Ureter (tissue), 1 donor: Measurements from ENCODE around the gene ZNF585A. TPM values are rescaled to one million over a fixed set of nuclear protein-coding genes. Genes with fewer than 3 reads are reported as not detected.
"Not testable (repeated sequence)": the region's sequence is repeated elsewhere in the genome, so short reads cannot be mapped to it uniquely, and the experiment has no call there.

ENCODE experiments used
- DNase-seq: peaks from one replicate; pipeline ENCODE4 v3.0.0-alpha.2; 2020; ENCODE audit warnings: low spot score
- total RNA-seq: library from RNA; stranded (reverse); gene quantifications from one replicate; pipeline ENCODE4 v1.2.4, GENCODE V29; 2023
- donor health status: DM: yes; HTN: yes; CAD: no.

ZNF585A gene
- 12.4 TPM for total RNA-seq

DNA sequence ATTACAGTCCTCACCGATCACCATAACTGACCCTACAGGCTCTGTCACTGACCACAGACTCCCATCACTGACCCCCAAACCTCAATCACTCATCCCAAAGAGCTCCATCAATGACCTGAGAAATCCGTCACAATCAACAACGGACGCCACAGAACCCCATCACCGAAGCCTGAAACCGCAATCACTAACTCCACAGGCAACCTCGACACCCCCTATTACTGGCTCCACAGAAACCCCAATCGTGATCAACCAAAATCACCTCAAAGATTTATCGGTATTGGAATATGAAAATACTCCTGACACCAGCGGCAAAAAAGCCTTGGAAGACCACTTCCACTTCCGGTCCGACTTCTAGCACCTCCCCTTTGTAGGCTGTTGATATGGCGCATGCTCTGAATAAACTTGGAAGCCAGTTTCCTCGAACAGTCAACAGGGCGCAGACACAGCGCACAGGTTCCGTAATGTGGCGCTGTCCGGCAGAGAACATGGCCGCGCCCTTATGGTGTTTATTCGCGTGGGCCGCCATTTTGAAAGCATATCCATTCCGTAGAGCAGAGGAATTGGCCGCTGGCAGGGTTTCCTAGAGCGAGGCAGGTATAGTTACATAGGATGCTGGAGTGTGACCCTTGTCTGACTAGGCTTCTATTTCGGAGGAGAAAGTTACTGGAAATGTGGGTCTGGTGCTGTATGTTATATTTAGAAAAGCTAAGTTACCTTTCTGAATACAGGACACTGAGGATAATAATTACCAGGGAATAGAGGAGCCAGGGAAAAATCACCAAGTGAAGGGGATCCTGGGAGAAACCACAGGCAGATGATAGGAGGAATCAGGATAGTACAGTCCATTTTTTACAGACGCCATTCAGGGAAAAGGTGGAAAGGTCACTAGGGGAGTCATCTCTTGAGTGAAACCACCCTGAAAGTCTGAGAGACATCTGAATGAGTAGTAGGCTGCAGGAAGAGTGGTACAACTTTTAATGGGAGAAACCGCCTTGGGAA, at the start of gene ZNF585A:
ZNF585A (minus strand) TSS at position 328 of the 999 bp plus-strand sequence. CDS start 2,785 bp downstream, outside the sequence.
- peak; percentile 93 for DNase-seq

DNA sequence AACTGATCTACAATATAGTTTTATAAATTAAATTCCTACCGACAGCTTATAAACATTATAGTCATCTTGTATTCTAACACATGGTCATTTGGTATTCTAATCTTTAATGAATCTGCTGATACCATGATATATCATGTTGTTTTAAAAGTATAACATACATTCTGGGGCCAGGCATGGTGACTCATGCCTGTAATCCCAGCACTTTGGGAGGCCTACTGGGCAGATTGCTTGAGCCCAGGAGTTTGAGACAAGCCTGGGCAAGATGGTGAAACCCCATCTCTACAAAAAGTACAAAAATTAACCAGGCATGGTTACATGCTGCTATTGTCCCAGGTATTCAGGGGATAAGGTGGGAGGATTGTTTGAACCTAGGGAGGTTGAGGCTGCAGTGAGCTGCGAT, 48.6 kb upstream of the ZNF585A start:
- no peak for DNase-seq

DNA sequence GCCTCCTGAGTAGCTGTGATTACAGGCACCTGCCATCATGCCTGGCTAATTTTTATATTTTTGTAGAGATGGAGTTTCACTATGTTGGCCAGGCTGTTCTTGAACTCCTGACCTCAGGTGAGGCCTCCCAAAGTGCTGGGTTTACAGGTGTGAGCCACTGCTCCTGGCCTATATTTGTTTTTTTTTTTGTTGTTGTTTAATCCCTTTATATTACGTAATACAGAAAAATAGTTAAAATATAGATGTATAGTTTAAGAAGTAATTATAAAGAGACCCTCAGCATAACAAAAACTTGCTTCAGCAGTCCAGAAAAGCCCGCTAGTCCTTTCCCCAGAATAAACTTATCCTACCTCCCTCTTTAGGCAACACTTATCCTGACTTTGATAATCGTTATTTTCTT, 47.9 kb upstream of the ZNF585A start:
- DNase-seq: no peak

DNA sequence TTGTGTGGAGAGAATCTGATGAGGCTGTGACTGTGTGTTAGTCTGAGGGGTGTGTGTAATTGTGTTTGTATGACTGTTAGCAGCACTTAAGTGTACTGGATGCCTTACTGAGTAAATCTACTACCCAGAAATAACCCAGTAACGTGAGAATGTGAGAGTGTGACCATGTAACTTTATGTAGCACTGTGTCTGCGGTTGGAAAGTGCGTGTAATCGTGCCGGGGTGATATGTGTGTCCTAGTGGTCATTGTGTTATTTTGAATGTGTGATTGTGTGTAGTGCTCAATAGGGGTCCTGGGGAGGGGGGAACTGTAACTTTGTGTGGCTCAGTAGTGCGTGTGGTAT, 46.1 kb upstream of the ZNF585A start:
- DNase-seq: no peak

DNA sequence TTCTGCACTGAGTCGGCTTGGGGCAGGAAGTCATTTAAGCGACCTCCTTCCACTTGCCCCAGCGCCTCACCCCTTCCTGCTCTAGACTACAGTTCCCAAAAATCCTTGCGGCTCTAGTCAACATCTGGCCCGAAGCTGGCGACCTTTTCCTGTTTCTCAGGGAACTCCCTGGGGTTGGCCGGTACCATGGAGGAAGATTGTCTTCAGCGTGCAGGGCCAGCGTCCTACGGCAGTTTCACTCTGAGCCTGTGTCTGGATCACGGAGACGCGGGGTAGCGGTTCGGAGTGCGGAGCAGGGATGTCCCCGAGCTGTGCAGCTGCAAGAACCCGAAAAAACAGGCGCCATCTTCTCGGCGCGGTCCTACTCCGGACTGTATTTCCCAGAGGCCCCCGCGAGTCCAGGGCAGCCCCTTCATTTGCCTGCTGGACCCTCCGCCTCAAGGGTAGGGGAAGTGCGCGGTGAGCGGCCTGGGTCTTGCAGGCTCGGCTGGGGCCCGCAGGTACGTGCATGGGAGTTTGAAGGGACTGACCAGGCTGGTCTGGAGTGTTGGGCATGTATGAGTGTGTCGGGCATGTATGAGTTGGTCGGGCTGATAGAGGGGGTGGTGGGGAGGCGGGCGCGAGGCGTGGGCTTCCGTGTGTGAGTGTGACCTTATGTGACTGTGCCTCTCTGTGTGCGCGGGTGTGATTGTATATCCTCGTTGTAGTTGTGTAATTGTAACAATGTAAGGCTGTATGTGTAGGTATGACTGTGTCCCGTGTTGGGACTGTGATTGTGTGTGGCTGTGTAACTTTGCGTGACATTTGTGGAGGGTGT, 45.5 kb upstream of the ZNF585A start, which contains the start of gene ZNF383:
ZNF383 (plus strand) TSS at position 440 of the 817 bp plus-strand sequence. CDS start 12,240 bp downstream, outside the sequence.
- peak; percentile 86 for DNase-seq

DNA sequence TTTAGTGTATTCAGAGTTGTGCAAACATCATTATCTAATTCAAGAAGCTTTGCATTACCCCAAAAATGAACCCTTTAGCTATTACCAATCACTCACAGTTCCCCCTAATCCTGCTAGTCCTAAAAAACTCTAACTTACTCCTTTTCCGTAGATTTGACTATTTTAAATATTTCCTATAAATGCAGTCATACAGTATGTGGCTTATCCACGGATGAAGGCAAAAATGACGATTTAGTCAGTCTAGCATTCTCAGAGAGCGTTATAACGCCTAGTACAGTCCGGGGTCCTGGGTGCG, 44.9 kb upstream of the ZNF585A start:
- DNase-seq: no peak

DNA sequence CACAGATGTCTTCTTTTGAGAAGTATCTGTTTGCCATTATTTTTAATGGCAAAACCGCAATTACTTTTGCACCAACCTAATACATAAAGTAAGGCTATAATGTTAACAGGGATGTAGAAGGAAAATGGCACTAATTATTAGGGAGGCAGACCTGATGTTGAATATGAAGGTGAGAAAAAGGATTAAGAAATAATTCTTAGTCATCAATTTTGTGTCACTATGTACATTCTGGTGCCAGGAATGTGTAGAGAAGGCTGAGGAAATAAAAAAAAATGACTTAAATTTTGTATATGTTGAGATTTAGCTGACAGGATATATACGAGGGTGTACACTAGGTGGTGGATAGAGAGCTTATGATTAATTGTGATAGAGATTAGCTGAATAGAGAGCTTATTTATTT, 25.3 kb upstream of the ZNF585A start:
- DNase-seq: no peak

DNA sequence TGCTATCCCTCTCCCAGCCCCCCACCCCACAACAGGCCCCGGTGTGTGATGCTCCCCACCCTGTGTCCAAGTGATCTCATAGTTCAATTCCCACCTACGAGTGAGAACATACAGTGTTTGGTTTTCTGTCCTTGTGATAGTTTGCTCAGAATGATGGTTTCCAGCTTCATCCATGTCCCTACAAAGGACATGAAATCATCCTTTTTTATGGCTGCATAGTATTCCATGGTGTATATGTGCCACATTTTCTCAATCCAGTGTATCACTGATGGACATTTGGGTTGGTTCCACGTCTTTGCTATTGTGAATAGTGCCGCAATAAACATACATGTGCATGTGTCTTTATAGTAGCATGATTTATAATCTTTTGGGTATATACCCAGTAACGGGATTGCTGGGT, 24.6 kb upstream of the ZNF585A start:
- not testable (repeated sequence) for DNase-seq

DNA sequence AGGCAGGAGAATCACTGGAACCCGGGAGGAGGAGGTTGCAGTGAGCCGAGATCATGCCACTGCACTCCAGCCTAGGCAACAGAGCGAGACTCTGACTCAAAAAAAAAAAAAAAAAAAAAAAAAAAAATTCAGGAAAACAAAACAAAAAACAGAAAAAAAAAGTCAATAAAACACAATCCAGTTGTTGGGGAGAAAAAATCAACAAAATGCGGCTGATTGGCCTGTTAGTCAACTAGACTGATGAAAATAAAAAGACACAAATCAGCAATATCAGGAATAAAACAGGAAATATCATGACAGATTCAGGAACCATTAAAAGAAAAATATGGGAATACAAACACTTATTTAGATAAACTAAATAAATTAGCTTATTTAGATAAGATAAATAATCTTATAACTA, 22.8 kb upstream of the ZNF585A start:
- DNase-seq: not testable (repeated sequence)

- DNase-seq: not testable (repeated sequence)
These were observed 13.6 kb upstream of the ZNF585A start for GRCh38 chr19:37186071-37186470.

DNA sequence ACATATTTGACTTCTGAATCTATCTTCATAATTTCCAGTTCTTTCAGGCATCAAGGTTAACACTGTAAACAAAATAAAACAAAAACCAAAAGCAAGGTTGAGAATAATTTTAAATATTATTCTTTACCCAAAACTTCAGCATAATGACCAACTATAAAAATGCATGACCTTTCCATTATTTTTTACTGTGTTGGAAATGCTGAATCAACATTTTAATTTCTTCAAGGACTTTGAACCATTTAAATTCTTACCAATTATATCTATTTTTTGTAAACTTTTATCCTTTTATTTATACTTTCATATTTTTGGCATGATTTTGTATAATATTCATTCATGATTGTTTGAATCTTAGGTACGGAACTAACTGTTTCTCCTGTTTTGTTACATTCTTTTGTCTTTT, 6.9 kb downstream of the ZNF585A start:
- DNase-seq: no peak

DNA sequence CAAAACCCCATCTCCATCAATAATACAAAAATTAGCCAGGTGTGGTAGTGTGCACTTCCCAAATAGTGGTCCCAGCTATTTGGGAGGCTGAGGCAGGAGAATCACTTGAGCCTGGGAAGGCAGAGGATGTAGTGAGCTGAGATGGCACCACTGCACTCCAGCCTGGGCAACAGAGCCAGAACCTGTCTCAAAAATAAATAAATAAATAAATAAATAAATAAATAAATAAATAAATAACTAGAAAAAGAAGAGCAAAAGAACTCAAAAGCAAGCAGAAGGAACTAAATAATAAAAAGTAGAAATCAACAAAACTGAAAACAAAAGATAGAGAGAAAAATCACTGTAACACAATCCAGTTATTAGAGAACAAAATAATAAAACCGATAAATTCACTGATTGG, 12.3 kb downstream of the ZNF585A start:
- no peak for DNase-seq

- DNase-seq: no peak
These were observed 24.3 kb downstream of the ZNF585A start for GRCh38 chr19:37148214-37148613.

DNA sequence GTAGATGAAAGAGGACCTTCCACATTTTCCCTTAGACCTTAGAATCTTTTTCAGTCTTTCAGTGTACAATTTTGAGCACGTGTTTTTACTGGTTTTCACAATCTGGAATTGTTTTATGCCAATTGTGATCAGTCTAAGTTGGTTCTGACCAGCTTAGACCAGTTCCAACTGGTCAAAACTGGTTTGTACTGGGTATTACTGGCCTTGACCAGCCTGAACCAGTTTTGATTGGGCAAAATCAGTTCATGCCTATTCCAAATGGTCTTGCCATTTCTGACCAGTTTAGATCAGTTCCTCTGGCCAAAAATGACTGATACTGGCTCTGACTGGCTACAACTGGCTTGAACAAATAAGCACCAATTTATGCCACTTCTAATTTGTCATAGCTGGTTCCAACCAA, 36.4 kb downstream of the ZNF585A start:
- no peak for DNase-seq

DNA sequence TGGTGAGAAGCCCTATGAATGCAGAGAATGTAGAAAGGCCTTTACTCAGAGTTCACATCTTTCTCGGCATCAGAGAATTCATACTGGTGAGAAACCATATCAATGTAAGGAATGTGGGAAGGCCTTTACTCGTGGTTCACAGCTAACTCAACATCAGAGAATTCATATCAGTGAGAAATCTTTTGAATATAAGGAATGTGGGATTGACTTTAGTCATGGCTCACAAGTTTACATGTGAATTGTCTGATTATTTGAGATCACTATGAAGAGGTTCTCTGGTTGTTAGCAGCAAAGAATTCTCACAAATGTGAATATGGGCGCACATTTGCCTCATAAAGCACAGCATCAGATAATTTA, 43.7 kb downstream of the ZNF585A start:
- DNase-seq: no peak

GRCh38 chr19:37127999-37128820, 44.3 kb downstream of the ZNF585A start:
- no peak for DNase-seq

DNA sequence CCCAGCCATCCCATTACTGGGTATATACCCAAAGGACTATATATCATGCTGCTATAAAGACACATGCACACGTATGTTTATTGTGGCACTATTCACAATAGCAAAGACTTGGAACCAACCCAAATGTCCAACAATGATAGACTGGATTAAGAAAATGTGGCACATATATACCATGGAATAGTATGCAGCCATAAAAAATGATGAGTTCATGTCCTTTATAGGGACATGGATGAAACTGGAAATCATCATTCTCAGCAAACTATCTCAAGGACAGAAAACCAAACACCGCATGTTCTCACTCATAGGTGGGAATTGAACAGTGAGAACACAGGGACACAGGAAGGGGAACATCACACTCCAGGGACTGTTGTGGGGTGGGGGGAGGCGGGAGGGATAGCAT, 50.4 kb downstream of the ZNF585A start:
- not testable (repeated sequence) for DNase-seq

GRCh38 chr19:37114001-37114400, 58.5 kb downstream of the ZNF585A start:
- DNase-seq: no peak

GRCh38 chr19:37111753-37112152, 60.7 kb downstream of the ZNF585A start:
- DNase-seq: not testable (repeated sequence)

- DNase-seq: not testable (repeated sequence)
These were observed 68.4 kb downstream of the ZNF585A start for GRCh38 chr19:37104135-37104534.

DNA sequence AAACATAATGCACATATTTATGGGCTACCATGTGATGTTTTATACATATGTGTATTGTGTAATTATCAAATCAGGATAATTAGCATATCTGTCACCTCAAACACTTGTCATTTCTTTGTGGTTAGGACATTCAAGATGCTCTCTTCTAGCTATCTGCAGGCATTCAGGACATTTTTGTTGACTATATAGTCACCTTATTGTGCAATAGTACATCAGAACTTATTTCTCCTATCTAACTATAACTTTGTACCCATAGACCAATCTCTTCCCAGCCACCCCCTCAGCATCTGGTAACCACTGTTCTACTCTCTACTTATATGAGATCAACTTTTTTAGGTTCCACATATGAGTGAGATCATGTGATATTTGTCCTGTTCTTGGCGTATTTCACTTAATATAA, 73.9 kb downstream of the ZNF585A start:
- no peak for DNase-seq

DNA sequence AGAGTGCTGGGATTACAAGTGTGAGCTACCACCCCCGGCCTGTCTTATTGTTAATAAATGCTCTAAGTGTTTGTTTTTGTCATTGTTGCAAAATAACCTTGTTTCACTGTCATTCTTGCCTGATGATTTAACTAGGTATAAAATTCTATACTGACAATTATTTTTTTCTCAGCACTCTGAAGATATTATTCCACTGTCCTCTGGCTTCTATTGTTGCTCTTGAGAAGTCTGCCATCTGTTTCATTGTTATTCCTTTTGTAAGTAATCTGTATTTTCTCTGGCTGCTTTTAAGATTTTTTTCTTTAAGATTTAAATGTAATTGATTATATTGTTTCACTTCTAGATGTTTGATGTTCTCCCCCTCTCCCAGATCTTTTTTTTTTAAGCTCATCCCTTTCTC, 76.6 kb downstream of the ZNF585A start:
- DNase-seq: no peak
